Stimulated activated CD8-positive, alpha-beta memory T cell treated with anti-CD3 and anti-CD28 coated beads, Interleukin-7, amount 100 ng/mL, for 48 hours (primary cell): Measurements from ENCODE around the gene KARS1.
A peak's percentile ranks its signal among the peaks of the same experiment; 100 is the strongest.
"Not testable (repeated sequence)": the region's sequence is repeated elsewhere in the genome, so short reads cannot be mapped to it uniquely, and the experiment has no call there.

Source experiments
- DNase-seq, 2 donors: peaks; one replicate each; pipeline ENCODE4 v3.0.0-alpha.2; 2020; ENCODE audit warnings: low read depth in 1 of 2; ENCODE audit errors: extremely low read depth in 1 of 2

KARS1 gene

GRCh38 chr16:75626806-75627205 lies 20.7 kb downstream of the KARS1 start:
- DNase-seq: no peak

GRCh38 chr16:75624921-75625334 lies 22.5 kb downstream of the KARS1 start:
- DNase-seq: no peak

GRCh38 chr16:75622761-75623605 lies 24.5 kb downstream of the KARS1 start, which contains the start of gene ADAT1:
Gene ADAT1 (minus strand): TSS chr16:75623281. CDS start chr16:75620799, 2,482 bp downstream.
- DNase-seq: peak; percentile 92 to 97

DNA sequence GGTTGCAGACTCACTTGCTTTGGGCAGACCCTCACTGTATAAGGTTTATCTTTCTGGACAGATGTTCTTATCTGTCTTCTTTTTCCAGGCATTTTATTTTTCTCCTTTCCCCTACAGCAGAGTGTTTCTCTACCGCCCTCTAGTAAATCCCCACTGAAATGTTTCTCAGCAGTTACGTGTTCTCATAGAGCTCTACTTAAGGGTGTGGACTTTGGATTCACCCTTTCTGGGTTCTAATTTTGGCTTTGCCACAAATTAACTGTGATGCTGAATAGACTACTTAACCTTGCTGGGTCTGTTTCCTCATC lies 26.3 kb downstream of the KARS1 start:
- DNase-seq: no peak

DNA sequence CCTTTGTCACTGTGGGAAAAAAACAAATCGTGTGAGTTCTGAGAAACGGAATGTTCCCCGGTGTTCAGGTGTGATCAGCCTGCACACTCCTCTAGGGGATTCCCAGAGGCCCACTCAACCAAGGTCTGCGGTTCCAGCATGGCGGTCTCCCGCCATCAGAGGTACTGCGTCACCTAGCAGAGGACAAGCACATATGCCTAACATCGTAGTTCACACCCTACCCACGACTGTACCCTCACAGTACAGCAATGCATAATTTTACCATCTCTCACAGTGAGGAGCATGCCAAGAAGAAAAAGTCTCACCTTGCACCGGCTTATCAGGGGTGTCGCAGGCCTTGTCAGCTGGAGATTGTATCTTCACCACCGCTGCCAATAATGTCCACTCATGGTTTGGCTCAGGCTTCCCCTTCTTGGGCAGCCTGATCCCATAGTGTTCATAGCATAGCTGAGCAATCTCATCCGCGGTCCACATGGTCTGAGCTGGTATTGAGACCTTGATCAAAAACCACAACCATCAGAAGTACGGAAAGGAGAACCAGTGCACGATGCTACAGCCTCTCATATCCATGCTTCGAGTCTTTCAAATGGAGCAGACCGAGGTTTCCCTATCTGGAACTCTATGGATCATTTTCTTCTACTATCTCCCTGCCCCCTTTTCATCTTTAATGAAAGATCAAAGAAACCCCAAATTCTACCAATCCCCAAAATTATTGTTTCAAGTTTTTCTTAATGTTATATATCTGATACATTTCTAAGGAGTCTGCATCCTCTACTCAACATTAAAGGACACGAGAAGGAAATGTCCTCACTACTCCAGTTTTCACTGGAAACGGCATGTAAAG lies 26.9 kb downstream of the KARS1 start:
- peak in 1 of 2 donors; percentile 18 for DNase-seq

- DNase-seq: no peak
Observed at GRCh38 chr16:75618780-75619179, 28.7 kb downstream of the KARS1 start.

DNA sequence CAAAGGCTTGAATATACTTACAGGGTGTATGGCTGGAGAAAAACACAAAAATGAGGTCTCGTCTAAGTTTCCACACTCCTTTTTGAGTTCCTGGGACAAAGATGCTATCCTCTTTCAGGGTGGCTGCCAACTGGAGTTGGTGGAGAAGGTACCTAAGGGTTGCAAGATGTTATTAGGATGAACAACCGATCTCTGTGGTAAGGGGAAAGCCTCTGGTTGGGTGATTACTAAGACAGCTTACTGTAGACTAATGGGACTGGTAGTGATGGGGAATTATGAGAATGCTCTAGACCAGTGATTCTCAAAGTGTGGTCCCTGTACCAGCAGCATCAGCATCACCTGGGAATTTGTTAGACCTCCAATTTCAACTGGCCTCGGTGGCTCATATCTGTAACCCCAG lies 30.3 kb downstream of the KARS1 start:
- DNase-seq: no peak

- no peak for DNase-seq
Observed at GRCh38 chr16:75616521-75617010, 30.9 kb downstream of the KARS1 start.

- DNase-seq: no peak
Observed at GRCh38 chr16:75615619-75616018, 31.8 kb downstream of the KARS1 start.

DNA sequence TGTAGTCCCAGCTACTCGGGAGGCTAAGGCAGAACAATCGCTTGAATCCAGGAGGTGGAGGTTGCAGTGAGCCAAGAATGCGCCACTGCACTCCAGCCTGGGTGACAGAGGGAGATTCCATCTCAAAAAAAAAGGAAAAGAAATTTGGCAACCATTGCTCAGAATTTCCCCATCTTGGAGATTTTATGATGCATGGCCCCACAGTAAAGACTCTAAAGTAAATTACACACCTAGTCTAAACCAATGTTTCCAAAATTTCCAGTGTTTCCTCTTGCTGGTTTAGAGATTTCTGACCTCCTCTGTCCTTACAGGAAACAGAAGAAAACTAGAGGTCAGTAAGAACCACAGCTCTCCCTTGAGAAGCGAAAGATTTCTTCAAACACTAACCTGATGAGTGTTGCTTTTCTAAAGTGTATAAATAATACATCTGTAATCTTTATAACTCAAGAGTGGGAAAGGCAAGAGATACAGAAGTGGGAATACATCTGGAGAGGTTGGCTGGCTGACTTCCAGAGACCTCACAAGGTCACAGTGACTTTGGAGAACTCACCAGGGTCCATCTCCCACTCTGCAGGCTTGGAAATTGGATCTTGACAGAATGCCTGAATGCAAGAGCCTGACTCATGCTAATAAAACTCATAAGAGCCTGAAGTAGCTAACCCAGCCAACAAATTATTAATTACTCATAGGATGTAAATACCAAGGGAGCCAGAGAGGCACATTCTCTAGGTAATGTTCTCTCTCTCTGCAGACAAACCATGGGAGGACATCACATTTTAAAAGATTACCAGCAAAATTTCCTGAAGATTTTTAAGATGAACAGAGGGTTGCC lies 33.2 kb downstream of the KARS1 start:
- DNase-seq: no peak

GRCh38 chr16:75606507-75606906 lies 41.0 kb downstream of the KARS1 start:
- no peak for DNase-seq

GRCh38 chr16:75603241-75603640 lies 44.2 kb downstream of the KARS1 start:
- no peak for DNase-seq

DNA sequence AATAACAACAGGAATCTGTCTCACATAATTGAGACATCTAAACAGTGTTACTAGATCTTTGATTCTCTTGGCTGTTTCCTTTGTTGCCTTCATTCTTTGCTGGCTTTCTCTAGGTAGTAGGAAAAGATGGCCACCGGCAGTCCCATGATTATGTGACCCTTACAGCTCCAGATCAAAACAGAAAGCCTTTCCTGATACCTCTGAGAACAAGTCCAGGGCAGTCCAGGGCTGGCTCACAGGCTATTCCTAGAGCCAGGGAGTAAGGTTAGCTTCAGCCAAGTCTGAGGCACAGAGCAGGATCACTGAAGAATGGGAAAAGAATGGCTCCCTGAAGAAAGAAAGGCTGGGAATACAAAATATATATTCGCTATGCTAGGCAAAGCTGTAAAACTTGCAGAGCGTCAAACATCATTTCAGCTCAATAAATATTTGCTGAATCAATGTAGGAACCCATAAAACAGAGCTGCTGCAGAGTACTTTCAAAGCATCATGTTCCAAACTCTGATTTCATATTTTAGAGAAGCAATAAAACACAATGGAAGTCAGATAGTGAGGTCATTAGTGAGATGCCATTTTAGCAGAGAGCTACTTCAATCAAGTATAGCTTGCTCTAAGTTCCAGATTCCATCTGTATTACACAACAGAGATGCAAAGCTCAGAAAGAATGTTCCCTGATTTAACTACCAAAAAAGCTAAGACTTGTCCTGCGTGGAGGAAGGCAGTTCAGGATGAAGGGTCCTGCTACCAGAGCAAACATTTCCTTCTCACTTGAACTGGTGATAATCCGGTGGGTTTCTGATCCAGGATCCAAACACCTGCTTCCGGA lies 47.8 kb downstream of the KARS1 start:
- no peak for DNase-seq

GRCh38 chr16:75593825-75594820 lies 53.3 kb downstream of the KARS1 start:
- no peak for DNase-seq

DNA sequence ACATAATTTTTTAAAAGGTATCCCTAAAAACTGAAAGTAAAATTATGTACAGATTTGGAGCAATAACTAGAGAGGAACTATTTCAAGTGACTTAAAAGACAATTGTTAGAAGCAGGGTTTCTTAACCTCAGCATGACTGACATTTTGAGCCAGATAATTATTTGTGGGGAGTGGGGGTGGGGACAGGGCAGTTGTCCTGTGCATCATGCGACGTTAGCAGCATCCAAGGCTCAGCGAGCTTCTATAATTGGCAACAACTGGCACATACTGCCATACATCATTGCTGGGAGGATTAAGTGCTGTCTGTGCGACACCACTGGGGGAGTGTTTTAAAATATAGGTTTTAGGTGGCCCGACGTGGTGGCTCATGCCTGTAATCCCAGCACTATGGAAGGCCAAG lies 54.2 kb downstream of the KARS1 start:
- no peak for DNase-seq

DNA sequence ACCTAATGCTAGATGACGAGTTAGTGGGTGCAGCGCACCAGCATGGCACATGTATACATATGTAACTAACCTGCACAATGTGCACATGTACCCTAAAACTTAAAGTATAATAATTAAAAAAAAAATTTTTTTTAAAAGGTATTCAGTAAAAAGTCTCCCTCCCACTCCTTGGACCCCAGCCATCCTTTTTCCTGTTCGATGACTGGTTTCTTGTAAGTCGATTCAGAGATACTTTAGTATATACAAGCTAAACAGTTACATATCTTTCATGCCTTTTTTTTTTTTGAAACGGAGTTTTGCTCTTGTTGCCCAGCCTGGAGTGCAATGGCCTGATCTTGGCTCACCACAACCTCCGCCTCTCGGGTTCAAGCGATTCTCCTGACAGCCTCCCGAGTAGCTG lies 55.5 kb downstream of the KARS1 start:
- not testable (repeated sequence) for DNase-seq

GRCh38 chr16:75590920-75591843 lies 56.3 kb downstream of the KARS1 start:
- DNase-seq: no peak

GRCh38 chr16:75589306-75589705 lies 58.2 kb downstream of the KARS1 start:
- no peak for DNase-seq
